ENCODE data around the gene PHACTR1. TPM values are rescaled to one million over a fixed set of nuclear protein-coding genes. Genes with fewer than 3 reads are reported as not detected.

The PHACTR1 gene
- total RNA-seq, 1 experiment from 2014 or later = not detected

GRCh38 chr6:13259393-13259792 is 542.8 kb downstream of the PHACTR1 start:
- no peak for DNase-seq (ENCODE audit: low read depth)
- in situ Hi-C loops (cut with HindIII; ENCODE audit: low pct_unique_long_range_greater_than_20kb, low sequenced_read_pairs) = no loop called here

- in situ Hi-C loops (cut with HindIII; ENCODE audit: low pct_unique_long_range_greater_than_20kb, low sequenced_read_pairs) = no loop called here
- no peak for DNase-seq (ENCODE audit: low read depth)
These were observed 543.6 kb downstream of the PHACTR1 start for GRCh38 chr6:13260101-13260598.

GRCh38 chr6:13260831-13261230 is 544.3 kb downstream of the PHACTR1 start:
- DNase-seq (ENCODE audit: low read depth) = no peak
- in situ Hi-C loops (cut with HindIII; ENCODE audit: low pct_unique_long_range_greater_than_20kb, low sequenced_read_pairs) = no loop called here

- DNase-seq (ENCODE audit: low read depth) = no peak
- in situ Hi-C loops (cut with HindIII; ENCODE audit: low pct_unique_long_range_greater_than_20kb, low sequenced_read_pairs) = no loop called here
These were observed 545.0 kb downstream of the PHACTR1 start for GRCh38 chr6:13261464-13261994.

GRCh38 chr6:13262302-13263230 is 546.0 kb downstream of the PHACTR1 start:
- DNase-seq (ENCODE audit: low read depth) = no peak
- in situ Hi-C loops (cut with HindIII; ENCODE audit: low pct_unique_long_range_greater_than_20kb, low sequenced_read_pairs) = no loop called here

GRCh38 chr6:13263669-13264068 is 547.1 kb downstream of the PHACTR1 start:
- in situ Hi-C loops (cut with HindIII; ENCODE audit: low pct_unique_long_range_greater_than_20kb, low sequenced_read_pairs) = no loop called here
- no peak for DNase-seq (ENCODE audit: low read depth)

GRCh38 chr6:13267142-13267651 is 550.6 kb downstream of the PHACTR1 start:
- DNase-seq (ENCODE audit: low read depth) = no peak
- in situ Hi-C loops (cut with HindIII; ENCODE audit: low pct_unique_long_range_greater_than_20kb, low sequenced_read_pairs) = no loop called here

- in situ Hi-C loops (cut with HindIII; ENCODE audit: low pct_unique_long_range_greater_than_20kb, low sequenced_read_pairs) = no loop called here
- no peak for DNase-seq (ENCODE audit: low read depth)
These were observed 552.4 kb downstream of the PHACTR1 start for GRCh38 chr6:13268913-13269518.

- peak; percentile 23 for DNase-seq (ENCODE audit: low read depth)
- in situ Hi-C loops (cut with HindIII; ENCODE audit: low pct_unique_long_range_greater_than_20kb, low sequenced_read_pairs) = no loop called here
These were observed 555.8 kb downstream of the PHACTR1 start for GRCh38 chr6:13272131-13273046.

GRCh38 chr6:13273202-13273930 is 556.8 kb downstream of the PHACTR1 start:
- no peak for DNase-seq (ENCODE audit: low read depth)
- in situ Hi-C loops (cut with HindIII; ENCODE audit: low pct_unique_long_range_greater_than_20kb, low sequenced_read_pairs) = no loop called here

- no peak for DNase-seq (ENCODE audit: low read depth)
- in situ Hi-C loops (cut with HindIII; ENCODE audit: low pct_unique_long_range_greater_than_20kb, low sequenced_read_pairs) = no loop called here
These were observed 557.6 kb downstream of the PHACTR1 start for GRCh38 chr6:13273931-13274706.

GRCh38 chr6:13274707-13275434 is 558.3 kb downstream of the PHACTR1 start:
- in situ Hi-C loops (cut with HindIII; ENCODE audit: low pct_unique_long_range_greater_than_20kb, low sequenced_read_pairs) = no loop called here
- no peak for DNase-seq (ENCODE audit: low read depth)

- in situ Hi-C loops (cut with HindIII; ENCODE audit: low pct_unique_long_range_greater_than_20kb, low sequenced_read_pairs) = no loop called here
- no peak for DNase-seq (ENCODE audit: low read depth)
These were observed 558.9 kb downstream of the PHACTR1 start for GRCh38 chr6:13275435-13275989.

GRCh38 chr6:13277231-13277630 is 560.7 kb downstream of the PHACTR1 start:
- no peak for DNase-seq (ENCODE audit: low read depth)
- in situ Hi-C loops (cut with HindIII; ENCODE audit: low pct_unique_long_range_greater_than_20kb, low sequenced_read_pairs) = no loop called here

GRCh38 chr6:13278164-13278563 is 561.6 kb downstream of the PHACTR1 start:
- in situ Hi-C loops (cut with HindIII; ENCODE audit: low pct_unique_long_range_greater_than_20kb, low sequenced_read_pairs) = no loop called here
- DNase-seq (ENCODE audit: low read depth) = no peak

- no peak for DNase-seq (ENCODE audit: low read depth)
- in situ Hi-C loops (cut with HindIII; ENCODE audit: low pct_unique_long_range_greater_than_20kb, low sequenced_read_pairs) = no loop called here
These were observed 562.4 kb downstream of the PHACTR1 start for GRCh38 chr6:13278991-13279390.

Measured in Caki2 (cell line).